GM19397 (cell line): ENCODE measurements around the gene RNASEL.
"Not testable (repeated sequence)": the region's sequence is repeated elsewhere in the genome, so short reads cannot be mapped to it uniquely, and the experiment has no call there.

Experiments used
- ATAC-seq: cut with Tn5 transposase; IDR thresholded peaks from one replicate; pipeline ENCODE4 v1.9.1; 2021; ENCODE audit warnings: mild to moderate bottlenecking, moderate library complexity; ENCODE audit not compliant: unreplicated experiment

Gene RNASEL, protein sequence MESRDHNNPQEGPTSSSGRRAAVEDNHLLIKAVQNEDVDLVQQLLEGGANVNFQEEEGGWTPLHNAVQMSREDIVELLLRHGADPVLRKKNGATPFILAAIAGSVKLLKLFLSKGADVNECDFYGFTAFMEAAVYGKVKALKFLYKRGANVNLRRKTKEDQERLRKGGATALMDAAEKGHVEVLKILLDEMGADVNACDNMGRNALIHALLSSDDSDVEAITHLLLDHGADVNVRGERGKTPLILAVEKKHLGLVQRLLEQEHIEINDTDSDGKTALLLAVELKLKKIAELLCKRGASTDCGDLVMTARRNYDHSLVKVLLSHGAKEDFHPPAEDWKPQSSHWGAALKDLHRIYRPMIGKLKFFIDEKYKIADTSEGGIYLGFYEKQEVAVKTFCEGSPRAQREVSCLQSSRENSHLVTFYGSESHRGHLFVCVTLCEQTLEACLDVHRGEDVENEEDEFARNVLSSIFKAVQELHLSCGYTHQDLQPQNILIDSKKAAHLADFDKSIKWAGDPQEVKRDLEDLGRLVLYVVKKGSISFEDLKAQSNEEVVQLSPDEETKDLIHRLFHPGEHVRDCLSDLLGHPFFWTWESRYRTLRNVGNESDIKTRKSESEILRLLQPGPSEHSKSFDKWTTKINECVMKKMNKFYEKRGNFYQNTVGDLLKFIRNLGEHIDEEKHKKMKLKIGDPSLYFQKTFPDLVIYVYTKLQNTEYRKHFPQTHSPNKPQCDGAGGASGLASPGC

GRCh38 chr1:182588500-182589396, at the start of gene RNASEL:
Gene RNASEL (minus strand): TSS chr1:182589256. CDS start chr1:182586806, 2,450 bp downstream.
- ATAC-seq = peak; percentile 82

GRCh38 chr1:182637769-182638168, 48.7 kb upstream of the RNASEL start:
- ATAC-seq = no peak

DNA sequence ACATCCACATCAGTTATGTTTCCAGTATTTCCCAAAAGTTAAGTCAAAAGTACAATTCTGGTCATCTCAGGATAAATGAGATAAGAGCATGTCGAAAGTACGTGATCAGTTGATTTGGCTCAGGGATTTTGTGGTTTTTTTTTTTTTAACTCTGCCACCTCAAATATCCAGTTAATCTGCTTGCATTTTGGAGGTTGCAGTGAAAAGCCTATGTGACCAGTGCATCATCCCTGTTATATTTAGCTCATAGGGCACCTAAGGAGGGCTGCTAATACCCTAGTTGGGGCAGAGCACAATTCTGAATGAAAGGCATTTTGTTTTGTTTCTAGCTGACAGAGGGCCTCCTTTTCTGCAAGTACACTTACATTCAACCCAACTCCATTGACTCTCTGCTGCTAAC, 46.8 kb upstream of the RNASEL start:
- ATAC-seq = no peak

DNA sequence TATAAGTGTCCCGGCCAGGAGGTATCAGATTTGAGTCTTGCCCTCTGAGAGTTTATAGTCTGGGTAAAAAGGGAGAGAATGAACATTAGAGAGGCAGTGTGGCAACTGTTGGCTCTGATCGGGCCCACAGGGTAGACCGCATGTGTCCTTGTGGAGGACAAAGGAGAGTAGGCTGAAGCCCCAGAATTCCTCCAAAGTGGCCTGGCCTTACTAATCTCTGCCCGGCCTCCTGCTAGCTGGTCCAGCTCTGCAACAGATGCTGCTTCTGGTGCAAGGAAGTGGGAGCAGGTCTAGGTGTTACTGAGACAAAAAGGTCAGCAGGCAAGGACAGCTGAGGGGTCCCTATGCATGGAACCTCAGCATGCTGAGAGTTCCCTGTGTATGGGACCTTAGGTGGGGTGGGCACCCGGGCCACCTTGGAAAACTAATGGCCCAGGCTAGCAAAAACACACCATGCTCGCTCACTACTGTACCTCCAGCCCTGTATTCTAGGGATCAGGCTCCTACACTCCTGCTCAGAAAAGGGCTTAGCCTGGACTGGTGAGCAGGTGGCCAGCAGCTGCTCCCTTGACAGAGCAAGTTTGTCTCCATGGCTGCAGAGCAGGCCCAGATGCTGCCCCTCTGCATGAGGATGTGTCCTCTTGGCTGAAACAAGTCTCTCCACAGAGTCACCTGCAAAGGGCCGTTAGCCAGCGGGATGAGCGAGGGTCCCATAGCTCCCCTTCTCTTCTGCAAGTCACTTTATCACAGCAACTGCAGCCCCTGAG, 45.4 kb upstream of the RNASEL start:
- no peak for ATAC-seq

DNA sequence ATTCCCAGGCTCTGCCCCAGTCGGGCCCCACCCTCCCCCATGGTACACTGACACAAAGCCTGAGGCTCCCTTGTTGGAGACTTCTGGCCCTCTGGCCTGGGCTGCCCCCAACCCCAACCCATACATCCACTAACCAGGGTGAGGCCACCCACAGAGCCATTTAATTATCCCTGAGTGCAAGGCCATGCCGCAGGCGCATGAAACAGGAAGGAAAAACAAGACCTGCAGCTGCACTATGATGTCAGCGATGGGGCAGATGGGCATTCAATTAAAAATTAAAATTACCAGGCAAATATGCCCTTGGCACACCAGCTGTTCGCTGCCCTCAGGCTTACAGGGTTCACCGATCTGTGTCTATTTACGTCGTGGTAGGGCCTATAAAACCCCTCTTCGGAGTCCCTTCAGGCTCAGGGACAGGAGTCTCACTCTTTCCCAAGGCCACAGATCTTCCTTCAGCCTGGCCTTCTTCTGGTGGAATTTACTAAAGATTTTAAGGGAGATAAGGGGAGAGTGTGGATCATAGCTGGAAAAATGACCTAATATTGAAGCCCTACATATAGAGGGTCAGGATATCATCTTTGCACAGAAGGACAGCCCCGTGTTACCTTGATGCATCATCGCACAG, 44.7 kb upstream of the RNASEL start:
- ATAC-seq = no peak

DNA sequence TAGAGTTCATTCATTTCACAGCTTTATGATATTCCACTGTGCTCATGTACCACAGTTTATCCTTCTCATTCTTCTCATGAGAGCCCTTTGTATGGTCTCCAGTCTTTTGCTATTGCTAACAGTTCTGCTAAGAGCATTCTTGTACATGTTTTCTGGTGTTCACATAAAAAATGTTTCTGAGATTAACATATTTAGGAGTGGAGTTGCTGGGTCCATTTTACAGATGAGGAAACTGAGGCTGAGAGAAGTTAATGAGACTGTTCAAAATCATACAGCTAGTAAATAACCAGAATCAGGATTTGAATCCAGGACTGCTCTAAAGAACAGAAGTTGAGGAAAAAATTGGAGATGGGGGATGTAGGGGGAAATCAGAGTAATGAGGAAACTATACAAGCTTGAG, 44.0 kb upstream of the RNASEL start:
- no peak for ATAC-seq

- ATAC-seq = not testable (repeated sequence)
These were observed 43.4 kb upstream of the RNASEL start for GRCh38 chr1:182632441-182632857.

DNA sequence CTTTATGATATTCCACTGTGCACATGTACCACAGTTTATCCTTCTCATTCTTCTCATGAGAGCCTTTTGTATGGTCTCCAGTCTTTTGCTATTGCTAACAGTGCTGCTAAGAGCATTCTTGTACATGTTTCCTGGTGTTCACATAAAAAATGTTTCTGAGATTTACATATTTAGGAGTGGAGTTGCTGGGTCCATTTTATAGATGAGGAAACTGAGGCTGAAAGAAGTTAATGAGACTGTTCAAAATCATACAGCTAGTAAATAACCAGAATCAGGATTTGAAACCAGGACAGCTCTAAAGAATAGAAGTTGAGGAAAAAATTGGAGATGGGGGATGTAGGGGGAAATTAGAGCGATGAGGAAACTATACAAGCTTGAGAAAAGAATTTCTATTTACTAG, 42.9 kb upstream of the RNASEL start:
- no peak for ATAC-seq

DNA sequence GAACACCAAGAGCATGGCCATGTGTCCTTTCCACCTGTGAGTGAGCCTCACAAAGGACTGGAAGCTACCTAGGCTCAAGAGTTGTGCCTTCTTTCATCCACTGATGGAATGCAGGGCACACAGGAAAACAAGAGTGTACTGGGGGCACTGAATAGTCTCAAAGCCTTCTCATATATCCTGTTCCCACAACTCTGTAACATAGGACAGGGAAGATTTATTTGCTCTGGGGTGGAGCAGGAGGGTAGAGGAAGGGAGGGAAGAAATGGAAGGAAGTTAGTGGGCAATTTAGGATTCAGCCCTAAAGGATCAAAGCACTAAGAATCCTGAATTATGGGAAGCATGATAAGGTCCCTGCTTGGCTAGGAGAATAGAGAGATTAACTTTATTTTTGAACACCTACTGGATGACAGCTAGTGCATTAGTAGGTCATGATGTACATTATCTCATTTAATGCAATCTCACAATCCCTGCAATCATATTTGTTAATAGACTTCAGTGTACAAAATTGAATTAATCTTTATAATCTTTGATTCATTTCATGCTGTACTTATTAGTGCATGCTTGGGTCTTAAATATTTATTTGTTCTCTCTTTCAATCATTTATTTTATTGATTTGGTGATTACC, 42.1 kb upstream of the RNASEL start:
- no peak for ATAC-seq

DNA sequence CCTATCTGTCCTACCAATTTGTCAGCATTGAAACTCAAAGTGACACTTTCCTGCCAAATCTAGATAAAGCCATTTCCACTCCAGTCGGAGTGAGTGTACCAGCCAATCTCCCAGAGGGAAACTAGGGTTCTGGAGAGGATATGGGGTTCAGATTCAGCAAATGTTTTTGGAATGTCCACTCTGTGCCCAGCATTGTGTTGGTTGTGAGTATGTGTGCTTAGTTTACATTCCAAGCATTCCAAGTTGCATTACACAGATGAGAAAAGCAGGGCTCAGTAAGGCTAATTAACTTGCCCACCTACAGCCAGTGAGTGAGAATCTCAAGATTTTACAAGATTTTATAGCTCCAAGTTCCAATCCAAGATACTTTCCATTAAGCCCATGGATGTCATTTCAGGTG, 41.5 kb upstream of the RNASEL start:
- ATAC-seq = no peak

DNA sequence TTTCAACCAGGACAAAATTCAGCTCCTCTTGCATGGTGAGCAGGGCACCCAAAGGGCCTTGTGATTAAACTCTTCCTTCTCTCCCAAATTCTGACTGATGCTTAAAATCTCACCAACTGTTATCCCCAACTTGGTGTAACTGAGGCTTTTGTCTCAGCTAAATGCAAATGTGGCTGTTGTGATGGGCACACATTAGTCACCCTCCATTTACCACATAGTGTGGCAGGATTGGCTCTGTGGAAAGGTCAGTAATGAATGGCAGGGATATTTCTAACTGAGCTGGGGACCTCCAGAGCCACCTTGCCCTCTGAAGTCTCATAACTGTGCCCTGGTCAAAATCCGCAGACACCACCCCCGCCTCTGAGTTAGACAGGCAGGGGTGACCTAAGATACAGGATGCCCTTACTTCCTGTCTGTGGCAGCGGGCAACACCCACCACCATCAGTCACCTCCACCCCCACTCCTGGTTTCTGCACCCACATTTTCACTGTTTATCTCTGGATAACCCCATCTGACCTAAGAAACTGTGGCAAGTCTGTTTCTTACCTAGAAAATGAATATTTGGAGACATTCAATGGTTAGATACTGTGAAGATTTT, 40.5 kb upstream of the RNASEL start:
- ATAC-seq = peak; percentile 54

DNA sequence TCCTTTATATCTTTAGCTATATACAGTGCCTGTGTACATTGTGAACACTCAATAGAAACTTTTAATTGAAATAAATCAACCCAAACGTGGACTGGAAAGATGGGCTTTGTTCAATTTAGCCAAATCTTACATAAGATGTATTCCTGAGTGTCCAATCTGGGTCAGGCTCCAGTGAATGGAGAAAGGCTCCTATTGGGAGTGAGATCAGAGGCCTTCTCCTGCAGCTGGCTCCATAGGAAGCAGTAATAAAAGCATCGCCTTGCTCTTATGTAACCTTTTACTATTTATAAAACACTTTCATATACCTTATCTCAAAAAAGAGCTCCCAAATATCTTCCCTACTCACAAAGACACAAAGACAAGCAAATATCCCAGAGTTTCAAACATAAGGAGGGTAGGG, 40.0 kb upstream of the RNASEL start:
- no peak for ATAC-seq

- no peak for ATAC-seq
These were observed 39.6 kb upstream of the RNASEL start for GRCh38 chr1:182628657-182629056.

DNA sequence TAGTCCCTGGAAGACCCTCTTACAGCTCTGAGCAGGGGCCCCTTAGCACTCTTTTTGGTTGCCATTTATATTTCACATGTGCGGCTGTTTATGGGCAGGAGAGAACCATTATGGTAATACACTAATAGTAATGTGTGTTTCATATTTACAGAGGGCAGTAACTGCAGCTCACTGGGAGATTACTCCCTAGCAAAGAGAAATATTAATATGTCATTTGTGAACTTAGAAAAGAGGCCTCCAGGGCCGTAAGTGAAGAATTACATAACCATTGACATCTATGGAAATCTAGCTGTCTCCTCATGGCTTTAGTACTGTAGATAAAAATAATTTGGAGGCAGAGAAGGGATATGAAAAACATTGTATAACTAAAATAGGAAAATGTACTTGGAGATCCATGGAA, 38.6 kb upstream of the RNASEL start:
- no peak for ATAC-seq

- ATAC-seq = no peak
These were observed 37.5 kb upstream of the RNASEL start for GRCh38 chr1:182626527-182626926.

- no peak for ATAC-seq
These were observed 36.9 kb upstream of the RNASEL start for GRCh38 chr1:182625719-182626504.

DNA sequence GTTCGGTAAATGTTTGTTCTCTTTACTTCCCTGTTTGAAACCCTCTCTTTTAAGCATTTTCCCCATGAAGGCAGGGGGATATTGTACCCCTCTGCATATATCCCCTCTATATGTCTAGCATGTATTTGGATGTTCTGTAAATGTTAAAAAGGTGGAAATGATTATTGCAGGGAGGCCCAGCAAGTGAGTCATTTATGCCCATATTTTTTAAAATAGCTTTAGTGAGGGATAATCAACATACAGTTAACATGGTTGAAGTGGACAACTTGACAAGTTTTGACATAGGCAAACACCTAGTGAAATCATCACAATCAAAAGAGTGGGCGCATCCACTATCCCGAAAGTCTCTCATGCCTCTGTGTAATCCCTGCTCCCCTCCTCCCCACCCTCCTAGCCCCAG, 36.0 kb upstream of the RNASEL start:
- no peak for ATAC-seq

- ATAC-seq = no peak
These were observed 35.5 kb upstream of the RNASEL start for GRCh38 chr1:182624577-182624976.
